HEK293 (cell line): Measurements from ENCODE around the gene GIMD1.

ENCODE experiments used
- CTCF ChIA-PET: fragments of 350-600 bp; formaldehyde crosslinking; extraction: SDS; loops from one replicate; lab custom pipeline; 2021; ENCODE audit warnings: antibody characterized with exemption; lab: Yijun Ruan, JAX
- POLR2A ChIA-PET: fragments of 300-600 bp; formaldehyde crosslinking; extraction: SDS; loops from one replicate; lab custom pipeline; 2020; ENCODE audit warnings: antibody characterized with exemption, inconsistent platforms; lab: Yijun Ruan, JAX
- H3K27ac ChIP-seq: fragments of 200-500 bp; sonication (Bioruptor generic); 2 replicates; pipeline ENCODE4 v1.5.1; 2014; ENCODE audit warnings: low read depth, low read length, control low read depth, inconsistent platforms; ENCODE audit errors: extremely low read depth
- H3K36me3 ChIP-seq, 2 experiments: fragments of 200-500 bp in 1 of 2; sonication (Bioruptor generic) in 1 of 2; 1 replicate in 1 of 2; 2 replicates in 1 of 2; pipeline ENCODE4 v1.5.1; 2014 to 2017; ENCODE audit warnings: inconsistent platforms in 2 of 2, low read length in 2 of 2; ENCODE audit not compliant: control insufficient read depth in 2 of 2, insufficient read depth in 1 of 2
- H3K4me1 ChIP-seq: fragments of 200-500 bp; sonication (Bioruptor generic); 2 replicates; pipeline ENCODE4 v1.5.1; 2014; ENCODE audit warnings: mild to moderate bottlenecking, low read length, inconsistent platforms; ENCODE audit not compliant: control insufficient read depth, insufficient read depth
- H3K4me3 ChIP-seq: 2 replicates; pipeline ENCODE4 v1.5.1; 2011; ENCODE audit warnings: low read depth, mild to moderate bottlenecking, control low read depth, low read length, moderate library complexity
- H3K9me3 ChIP-seq: fragments of 200-500 bp; sonication (Bioruptor generic); 2 replicates; pipeline ENCODE4 v1.5.1; 2014; ENCODE audit warnings: low read depth, low read length, inconsistent platforms; ENCODE audit not compliant: control insufficient read depth, insufficient read depth
- GLIS2 ChIP-seq: fragments of 450-650 bp; formaldehyde crosslinking; IDR thresholded peaks from 2 replicates; pipeline ENCODE4 v1.5.1; 2016; ENCODE audit warnings: missing biosample characterization, missing genetic modification characterization
- HIC1 ChIP-seq: fragments of 450-650 bp; formaldehyde crosslinking; IDR thresholded peaks from 2 replicates; pipeline ENCODE4 v1.5.1; 2016; ENCODE audit warnings: missing biosample characterization, missing genetic modification characterization
- TCF7L2 ChIP-seq: IDR thresholded peaks from 2 replicates; pipeline ENCODE4 v1.6.1; 2011; ENCODE audit warnings: low read depth, mild to moderate bottlenecking, inconsistent platforms, low read length, moderate library complexity, borderline replicate concordance
- ZFHX2 ChIP-seq: fragments of 450-650 bp; formaldehyde crosslinking; conservative IDR thresholded peaks from 2 replicates; pipeline ENCODE4 v1.5.1; 2016; ENCODE audit warnings: missing biosample characterization, missing genetic modification characterization
- ZNF140 ChIP-seq: fragments of 450-650 bp; formaldehyde crosslinking; IDR thresholded peaks from 2 replicates; pipeline ENCODE4 v1.5.1; 2016; ENCODE audit warnings: missing biosample characterization, missing genetic modification characterization
- ZNF184 ChIP-seq: fragments of 450-650 bp; IDR thresholded peaks from 2 replicates; pipeline ENCODE4 v1.5.1; 2018; ENCODE audit warnings: missing biosample characterization, mild to moderate bottlenecking, missing genetic modification characterization
- ZNF223 ChIP-seq: fragments of 450-650 bp; formaldehyde crosslinking; IDR thresholded peaks from 2 replicates; pipeline ENCODE4 v1.5.1; 2016; ENCODE audit warnings: missing biosample characterization, missing genetic modification characterization
- ZNF354C ChIP-seq: fragments of 450-650 bp; formaldehyde crosslinking; IDR thresholded peaks from 2 replicates; pipeline ENCODE4 v1.5.1; 2016; ENCODE audit warnings: missing biosample characterization, missing genetic modification characterization, low read depth, borderline replicate concordance
- ZNF37A ChIP-seq: fragments of 450-650 bp; IDR thresholded peaks from 2 replicates; pipeline ENCODE4 v1.5.1; 2018; ENCODE audit warnings: missing biosample characterization, missing genetic modification characterization
- ZNF48 ChIP-seq: fragments of 450-650 bp; formaldehyde crosslinking; IDR thresholded peaks from 2 replicates; pipeline ENCODE4 v1.5.1; 2016; ENCODE audit warnings: missing biosample characterization, missing genetic modification characterization
- ZNF501 ChIP-seq: fragments of 450-650 bp; formaldehyde crosslinking; IDR thresholded peaks from 2 replicates; pipeline ENCODE4 v1.5.1; 2016; ENCODE audit warnings: missing biosample characterization, missing genetic modification characterization
- ZNF529 ChIP-seq: fragments of 450-650 bp; formaldehyde crosslinking; IDR thresholded peaks from 2 replicates; pipeline ENCODE4 v1.5.1; 2017; ENCODE audit warnings: missing genetic modification characterization, missing biosample characterization; ENCODE audit not compliant: insufficient replicate concordance
- ZNF548 ChIP-seq: fragments of 450-650 bp; formaldehyde crosslinking; IDR thresholded peaks from 2 replicates; pipeline ENCODE4 v1.5.1; 2016; ENCODE audit warnings: missing biosample characterization, missing genetic modification characterization
- ZNF626 ChIP-seq: fragments of 450-650 bp; sonication (Bioruptor Pico); formaldehyde crosslinking; IDR thresholded peaks from 2 replicates; pipeline ENCODE4 v1.5.1; 2018; ENCODE audit warnings: missing biosample characterization, missing genetic modification characterization, inconsistent platforms
- ZNF654 ChIP-seq: fragments of 450-650 bp; formaldehyde crosslinking; IDR thresholded peaks from 2 replicates; pipeline ENCODE4 v1.5.1; 2016; ENCODE audit warnings: low read depth, missing biosample characterization, missing genetic modification characterization
- ZNF670 ChIP-seq: fragments of 450-650 bp; formaldehyde crosslinking; IDR thresholded peaks from 2 replicates; pipeline ENCODE4 v1.5.1; 2016; ENCODE audit warnings: missing biosample characterization, missing genetic modification characterization, low read depth
- ZSCAN16 ChIP-seq: fragments of 450-650 bp; formaldehyde crosslinking; IDR thresholded peaks from 2 replicates; pipeline ENCODE4 v1.5.1; 2016; ENCODE audit warnings: missing biosample characterization, missing genetic modification characterization
- ZXDB ChIP-seq: fragments of 450-650 bp; formaldehyde crosslinking; IDR thresholded peaks from 2 replicates; pipeline ENCODE4 v1.5.1; 2016; ENCODE audit warnings: missing biosample characterization, missing genetic modification characterization
- TF ChIP-seq, protein P1 (sequence below): fragments of 450-650 bp; formaldehyde crosslinking; IDR thresholded peaks from 2 replicates; pipeline ENCODE4 v1.5.1; 2016; ENCODE audit warnings: missing biosample characterization, missing genetic modification characterization
- TF ChIP-seq, protein P2 (sequence below): fragments of 450-650 bp; formaldehyde crosslinking; IDR thresholded peaks from 2 replicates; pipeline ENCODE4 v1.5.1; 2017; ENCODE audit warnings: missing biosample characterization, missing genetic modification characterization
- TF ChIP-seq, protein P3 (sequence below): fragments of 450-650 bp; formaldehyde crosslinking; conservative IDR thresholded peaks from 2 replicates; pipeline ENCODE4 v1.5.1; 2016; ENCODE audit warnings: low read depth, missing biosample characterization, missing genetic modification characterization
- TF ChIP-seq, protein P4 (sequence below): fragments of 450-650 bp; formaldehyde crosslinking; IDR thresholded peaks from 2 replicates; pipeline ENCODE4; 2016; ENCODE audit warnings: missing biosample characterization, missing genetic modification characterization
- TF ChIP-seq, protein P5 (sequence below): fragments of 450-650 bp; formaldehyde crosslinking; IDR thresholded peaks from 2 replicates; pipeline ENCODE4 v1.5.1; 2017; ENCODE audit warnings: missing biosample characterization, missing genetic modification characterization

The GIMD1 gene

GRCh38 chr4:106347167-106347566, 21.4 kb downstream of the GIMD1 start:
- ChIA-PET CTCF (no interaction called here), POLR2A (no interaction called here)
- no peak overlapping the region for H3K4me3 ChIP-seq
- no peaks in the 10 kb centered on the region for H3K4me1 ChIP-seq
- H3K27ac ChIP-seq = no peak overlapping the region
- no peaks in the 10 kb centered on the region for H3K9me3 ChIP-seq
- TF ChIP-seq ZNF37A (tag by site-specific recombination) (no peak), ZNF140 (tag by site-specific recombination) (no peak), ZNF354C (no peak), ZNF654 (tag by site-specific recombination) (no peak), TCF7L2 (no peak), ZNF529 (tag by site-specific recombination) (no peak), ZSCAN16 (tag by site-specific recombination) (no peak), ZNF548 (tag by site-specific recombination) (no peak), ZNF501 (tag by site-specific recombination) (no peak), ZNF670 (no peak), ZNF184 (tag by site-specific recombination) (no peak), ZNF626 (tag by site-specific recombination) (no peak), GLIS2 (tag by site-specific recombination) (no peak), ZNF48 (tag by site-specific recombination) (no peak), ZFHX2 (tag by site-specific recombination) (no peak)
- TF ChIP-seq, protein P1, sequence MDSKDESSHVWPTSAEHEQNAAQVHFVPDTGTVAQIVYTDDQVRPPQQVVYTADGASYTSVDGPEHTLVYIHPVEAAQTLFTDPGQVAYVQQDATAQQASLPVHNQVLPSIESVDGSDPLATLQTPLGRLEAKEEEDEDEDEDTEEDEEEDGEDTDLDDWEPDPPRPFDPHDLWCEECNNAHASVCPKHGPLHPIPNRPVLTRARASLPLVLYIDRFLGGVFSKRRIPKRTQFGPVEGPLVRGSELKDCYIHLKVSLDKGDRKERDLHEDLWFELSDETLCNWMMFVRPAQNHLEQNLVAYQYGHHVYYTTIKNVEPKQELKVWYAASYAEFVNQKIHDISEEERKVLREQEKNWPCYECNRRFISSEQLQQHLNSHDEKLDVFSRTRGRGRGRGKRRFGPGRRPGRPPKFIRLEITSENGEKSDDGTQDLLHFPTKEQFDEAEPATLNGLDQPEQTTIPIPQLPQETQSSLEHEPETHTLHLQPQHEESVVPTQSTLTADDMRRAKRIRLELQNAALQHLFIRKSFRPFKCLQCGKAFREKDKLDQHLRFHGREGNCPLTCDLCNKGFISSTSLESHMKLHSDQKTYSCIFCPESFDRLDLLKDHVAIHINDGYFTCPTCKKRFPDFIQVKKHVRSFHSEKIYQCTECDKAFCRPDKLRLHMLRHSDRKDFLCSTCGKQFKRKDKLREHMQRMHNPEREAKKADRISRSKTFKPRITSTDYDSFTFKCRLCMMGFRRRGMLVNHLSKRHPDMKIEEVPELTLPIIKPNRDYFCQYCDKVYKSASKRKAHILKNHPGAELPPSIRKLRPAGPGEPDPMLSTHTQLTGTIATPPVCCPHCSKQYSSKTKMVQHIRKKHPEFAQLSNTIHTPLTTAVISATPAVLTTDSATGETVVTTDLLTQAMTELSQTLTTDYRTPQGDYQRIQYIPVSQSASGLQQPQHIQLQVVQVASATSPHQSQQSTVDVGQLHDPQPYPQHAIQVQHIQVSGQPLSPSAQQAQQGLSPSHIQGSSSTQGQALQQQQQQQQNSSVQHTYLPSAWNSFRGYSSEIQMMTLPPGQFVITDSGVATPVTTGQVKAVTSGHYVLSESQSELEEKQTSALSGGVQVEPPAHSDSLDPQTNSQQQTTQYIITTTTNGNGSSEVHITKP (tag by site-specific recombination) = no peak
- TF ChIP-seq, protein P2, sequence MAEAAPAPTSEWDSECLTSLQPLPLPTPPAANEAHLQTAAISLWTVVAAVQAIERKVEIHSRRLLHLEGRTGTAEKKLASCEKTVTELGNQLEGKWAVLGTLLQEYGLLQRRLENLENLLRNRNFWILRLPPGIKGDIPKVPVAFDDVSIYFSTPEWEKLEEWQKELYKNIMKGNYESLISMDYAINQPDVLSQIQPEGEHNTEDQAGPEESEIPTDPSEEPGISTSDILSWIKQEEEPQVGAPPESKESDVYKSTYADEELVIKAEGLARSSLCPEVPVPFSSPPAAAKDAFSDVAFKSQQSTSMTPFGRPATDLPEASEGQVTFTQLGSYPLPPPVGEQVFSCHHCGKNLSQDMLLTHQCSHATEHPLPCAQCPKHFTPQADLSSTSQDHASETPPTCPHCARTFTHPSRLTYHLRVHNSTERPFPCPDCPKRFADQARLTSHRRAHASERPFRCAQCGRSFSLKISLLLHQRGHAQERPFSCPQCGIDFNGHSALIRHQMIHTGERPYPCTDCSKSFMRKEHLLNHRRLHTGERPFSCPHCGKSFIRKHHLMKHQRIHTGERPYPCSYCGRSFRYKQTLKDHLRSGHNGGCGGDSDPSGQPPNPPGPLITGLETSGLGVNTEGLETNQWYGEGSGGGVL = no peak
- TF ChIP-seq, protein P3, sequence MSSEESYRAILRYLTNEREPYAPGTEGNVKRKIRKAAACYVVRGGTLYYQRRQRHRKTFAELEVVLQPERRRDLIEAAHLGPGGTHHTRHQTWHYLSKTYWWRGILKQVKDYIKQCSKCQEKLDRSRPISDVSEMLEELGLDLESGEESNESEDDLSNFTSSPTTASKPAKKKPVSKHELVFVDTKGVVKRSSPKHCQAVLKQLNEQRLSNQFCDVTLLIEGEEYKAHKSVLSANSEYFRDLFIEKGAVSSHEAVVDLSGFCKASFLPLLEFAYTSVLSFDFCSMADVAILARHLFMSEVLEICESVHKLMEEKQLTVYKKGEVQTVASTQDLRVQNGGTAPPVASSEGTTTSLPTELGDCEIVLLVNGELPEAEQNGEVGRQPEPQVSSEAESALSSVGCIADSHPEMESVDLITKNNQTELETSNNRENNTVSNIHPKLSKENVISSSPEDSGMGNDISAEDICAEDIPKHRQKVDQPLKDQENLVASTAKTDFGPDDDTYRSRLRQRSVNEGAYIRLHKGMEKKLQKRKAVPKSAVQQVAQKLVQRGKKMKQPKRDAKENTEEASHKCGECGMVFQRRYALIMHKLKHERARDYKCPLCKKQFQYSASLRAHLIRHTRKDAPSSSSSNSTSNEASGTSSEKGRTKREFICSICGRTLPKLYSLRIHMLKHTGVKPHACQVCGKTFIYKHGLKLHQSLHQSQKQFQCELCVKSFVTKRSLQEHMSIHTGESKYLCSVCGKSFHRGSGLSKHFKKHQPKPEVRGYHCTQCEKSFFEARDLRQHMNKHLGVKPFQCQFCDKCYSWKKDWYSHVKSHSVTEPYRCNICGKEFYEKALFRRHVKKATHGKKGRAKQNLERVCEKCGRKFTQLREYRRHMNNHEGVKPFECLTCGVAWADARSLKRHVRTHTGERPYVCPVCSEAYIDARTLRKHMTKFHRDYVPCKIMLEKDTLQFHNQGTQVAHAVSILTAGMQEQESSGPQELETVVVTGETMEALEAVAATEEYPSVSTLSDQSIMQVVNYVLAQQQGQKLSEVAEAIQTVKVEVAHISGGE (tag by site-specific recombination) = no peak
- peaks cover 3 to 20% of the 10 kb centered on the region in 2 experiments; a peak in 2 of 3 replicates for H3K36me3 ChIP-seq

- no peaks in the 10 kb centered on the region for H3K9me3 ChIP-seq
- peaks cover 3 to 25% of the 10 kb centered on the region in 2 experiments; a peak in 2 of 3 replicates for H3K36me3 ChIP-seq
- H3K27ac ChIP-seq = no peak overlapping the region
- ChIA-PET CTCF (interaction anchor here (0.5 kb wide), 1 partner anchor 15 kb away, joined by 6 read pairs; no protein-coding TSS in a partner anchor), POLR2A (no interaction called here)
- H3K4me3 ChIP-seq = no peak overlapping the region
- H3K4me1 ChIP-seq = no peaks in the 10 kb centered on the region
- TF ChIP-seq, protein P4, sequence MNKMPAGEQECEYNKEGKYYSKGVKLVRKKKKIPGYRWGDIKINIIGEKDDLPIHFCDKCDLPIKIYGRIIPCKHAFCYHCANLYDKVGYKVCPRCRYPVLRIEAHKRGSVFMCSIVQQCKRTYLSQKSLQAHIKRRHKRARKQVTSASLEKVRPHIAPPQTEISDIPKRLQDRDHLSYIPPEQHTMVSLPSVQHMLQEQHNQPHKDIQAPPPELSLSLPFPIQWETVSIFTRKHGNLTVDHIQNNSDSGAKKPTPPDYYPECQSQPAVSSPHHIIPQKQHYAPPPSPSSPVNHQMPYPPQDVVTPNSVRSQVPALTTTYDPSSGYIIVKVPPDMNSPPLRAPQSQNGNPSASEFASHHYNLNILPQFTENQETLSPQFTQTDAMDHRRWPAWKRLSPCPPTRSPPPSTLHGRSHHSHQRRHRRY (tag by site-specific recombination) = no peak
- TF ChIP-seq ZNF223 (no peak), ZNF670 (no peak), HIC1 (tag by site-specific recombination) (no peak), ZXDB (tag by site-specific recombination) (no peak)
- TF ChIP-seq, protein P5, sequence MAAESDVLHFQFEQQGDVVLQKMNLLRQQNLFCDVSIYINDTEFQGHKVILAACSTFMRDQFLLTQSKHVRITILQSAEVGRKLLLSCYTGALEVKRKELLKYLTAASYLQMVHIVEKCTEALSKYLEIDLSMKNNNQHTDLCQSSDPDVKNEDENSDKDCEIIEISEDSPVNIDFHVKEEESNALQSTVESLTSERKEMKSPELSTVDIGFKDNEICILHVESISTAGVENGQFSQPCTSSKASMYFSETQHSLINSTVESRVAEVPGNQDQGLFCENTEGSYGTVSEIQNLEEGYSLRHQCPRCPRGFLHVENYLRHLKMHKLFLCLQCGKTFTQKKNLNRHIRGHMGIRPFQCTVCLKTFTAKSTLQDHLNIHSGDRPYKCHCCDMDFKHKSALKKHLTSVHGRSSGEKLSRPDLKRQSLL = no peak
Measured at GRCh38 chr4:106344647-106344970, 24.0 kb downstream of the GIMD1 start.
